ENCODE results near the gene P2RX6. TPM values are rescaled to one million over a fixed set of nuclear protein-coding genes. Genes with fewer than 3 reads are reported as not detected.

P2RX6 gene
- total and polyA plus RNA-seq, 9 of the 15 experiments (the other 6 are each of a cell fraction or from before 2014, with no cell fraction given) = 0.01 to 3.9 (median 1.5) TPM; not detected in 1

GRCh38 chr22:20965888-20966855, 48.8 kb upstream of the P2RX6 start (continued):
- TF ChIP-seq HNRNPLL (IDR thresholded peaks at IDR 0.05; ENCODE audit: low read depth, low read length, poor library complexity, severe bottlenecking) (peak; percentile 39), HDAC2 (IDR thresholded peaks at IDR 0.05) (no peak), RBFOX2 (IDR thresholded peaks at IDR 0.05; ENCODE audit: low read depth, low read length) (0 out of 2 replicates have a peak, but pooled peaks have one; percentile 2), TEAD2 (tag; IDR thresholded peaks at IDR 0.05) (no peak), ZNF609 (CRISPR knock-in tag; IDR thresholded peaks at IDR 0.05; ENCODE audit: borderline replicate concordance) (peak; percentile 57; the same call in 1 of the 2 replicates), ZBED1 (IDR thresholded peaks at IDR 0.05) (0 out of 2 replicates have a peak, but pooled peaks have one; percentile 41), CHD4 (IDR thresholded peaks at IDR 0.05; ENCODE audit: insufficient read depth, insufficient replicate concordance, low read depth, low read length, poor library complexity, severe bottlenecking) (peak; percentile 54), ESRRA (IDR thresholded peaks at IDR 0.05; ENCODE audit: borderline replicate concordance, low read depth) (0 out of 2 replicates have a peak, but pooled peaks have one; percentile 36), ZBTB1 (CRISPR knock-in tag; IDR thresholded peaks at IDR 0.05; ENCODE audit: borderline replicate concordance, low read depth) (peak; percentile 58; the same call in 1 of the 2 replicates), ZFP91 (CRISPR knock-in tag; IDR thresholded peaks at IDR 0.05) (0 out of 2 replicates have a peak, but pooled peaks have one; percentile 34)
- TF ChIP-seq, protein P1, sequence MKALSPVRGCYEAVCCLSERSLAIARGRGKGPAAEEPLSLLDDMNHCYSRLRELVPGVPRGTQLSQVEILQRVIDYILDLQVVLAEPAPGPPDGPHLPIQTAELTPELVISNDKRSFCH (CRISPR knock-in tag; IDR thresholded peaks at IDR 0.05) = no peak
- TF ChIP-seq, protein P1 (tag; IDR thresholded peaks at IDR 0.05) = no peak

Data from K562 (cell line).